ENCODE results near the gene COL6A2.
"Not testable (repeated sequence)": the region's sequence is repeated elsewhere in the genome, so short reads cannot be mapped to it uniquely, and the experiment has no call there.

The COL6A2 gene

GRCh38 chr21:46144464-46145070 lies 46.7 kb downstream of the COL6A2 start:
- DNase-seq = no peak

DNA sequence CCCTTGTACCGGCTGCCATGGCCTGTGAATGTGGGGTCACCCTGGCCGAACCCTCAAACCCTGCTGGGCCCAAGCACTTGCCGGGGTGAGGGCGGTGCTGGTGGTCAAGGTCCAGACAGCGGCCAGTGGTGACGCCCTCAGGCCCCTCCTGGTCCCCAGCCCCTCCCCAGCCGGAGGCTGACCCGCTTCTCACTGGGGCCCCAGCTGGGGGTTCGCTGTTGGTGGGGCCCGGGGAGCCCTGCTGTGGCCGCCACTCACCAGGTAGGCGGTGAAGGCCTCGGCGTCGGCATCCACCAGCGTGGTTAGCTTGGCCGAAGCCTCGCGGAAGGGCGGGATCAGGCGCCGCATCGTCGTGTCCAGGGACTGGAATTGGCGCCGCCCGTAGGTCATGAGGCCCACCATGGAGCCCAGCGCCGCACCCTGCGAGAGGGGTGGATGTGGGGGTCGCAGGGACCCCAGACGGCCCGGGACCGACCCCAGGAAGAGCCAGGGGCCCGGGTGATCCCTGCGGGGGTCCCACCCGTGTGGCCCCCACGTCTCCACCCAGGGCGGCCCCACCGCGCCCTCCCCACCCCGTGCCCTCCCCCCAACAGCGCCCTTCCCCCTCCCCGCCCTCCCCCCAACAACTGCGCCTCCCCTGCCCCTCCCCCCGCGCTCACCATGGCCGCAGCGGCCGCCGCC lies 47.4 kb downstream of the COL6A2 start:
- DNase-seq = no peak

GRCh38 chr21:46145840-46146691 lies 48.2 kb downstream of the COL6A2 start:
- no peak for DNase-seq

GRCh38 chr21:46146856-46147255 lies 48.9 kb downstream of the COL6A2 start:
- no peak for DNase-seq

GRCh38 chr21:46147429-46147828 lies 49.5 kb downstream of the COL6A2 start:
- not testable (repeated sequence) for DNase-seq

GRCh38 chr21:46148106-46148505 lies 50.2 kb downstream of the COL6A2 start:
- DNase-seq = no peak

- DNase-seq = no peak
These were observed 51.4 kb downstream of the COL6A2 start for GRCh38 chr21:46149205-46149901.

- no peak for DNase-seq
These were observed 52.2 kb downstream of the COL6A2 start for GRCh38 chr21:46150073-46150472.

- no peak for DNase-seq
These were observed 52.7 kb downstream of the COL6A2 start for GRCh38 chr21:46150491-46151121.

DNA sequence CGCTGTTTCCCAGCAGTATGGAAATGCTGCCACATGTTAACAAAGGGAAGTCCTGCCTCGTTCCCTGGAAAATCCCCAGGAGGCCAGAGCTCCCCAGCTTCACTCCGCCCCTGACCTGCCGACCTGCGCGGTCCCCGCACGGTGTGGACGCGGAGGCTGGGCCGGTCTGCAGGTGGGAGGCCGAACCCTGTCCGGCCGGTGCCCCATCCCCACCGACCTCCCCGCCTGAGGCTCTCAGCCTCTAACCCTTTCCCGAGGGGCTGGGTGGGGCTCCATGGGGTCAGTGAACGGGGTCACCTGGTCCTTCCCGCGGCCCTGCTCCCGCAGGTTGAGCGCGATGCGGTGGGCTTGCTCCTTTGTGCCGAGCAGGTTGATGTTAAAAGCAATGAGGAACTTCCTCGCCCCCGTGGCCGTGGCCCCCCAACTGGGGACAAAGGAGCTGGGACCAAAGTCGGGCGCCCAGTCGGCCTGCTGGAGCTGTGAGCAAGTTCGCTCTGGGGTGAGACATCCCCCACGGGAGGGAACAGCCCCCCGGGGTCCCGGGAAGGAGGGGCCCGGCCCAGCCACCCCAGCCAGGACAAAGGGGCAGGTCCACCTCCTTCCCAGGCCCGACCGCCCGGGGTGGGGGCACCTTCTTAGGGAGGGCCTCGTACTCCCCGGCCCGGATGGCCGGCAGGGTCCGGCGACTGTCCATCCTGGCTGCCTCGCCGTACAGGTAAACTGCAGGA lies 53.5 kb downstream of the COL6A2 start:
- DNase-seq = no peak

DNA sequence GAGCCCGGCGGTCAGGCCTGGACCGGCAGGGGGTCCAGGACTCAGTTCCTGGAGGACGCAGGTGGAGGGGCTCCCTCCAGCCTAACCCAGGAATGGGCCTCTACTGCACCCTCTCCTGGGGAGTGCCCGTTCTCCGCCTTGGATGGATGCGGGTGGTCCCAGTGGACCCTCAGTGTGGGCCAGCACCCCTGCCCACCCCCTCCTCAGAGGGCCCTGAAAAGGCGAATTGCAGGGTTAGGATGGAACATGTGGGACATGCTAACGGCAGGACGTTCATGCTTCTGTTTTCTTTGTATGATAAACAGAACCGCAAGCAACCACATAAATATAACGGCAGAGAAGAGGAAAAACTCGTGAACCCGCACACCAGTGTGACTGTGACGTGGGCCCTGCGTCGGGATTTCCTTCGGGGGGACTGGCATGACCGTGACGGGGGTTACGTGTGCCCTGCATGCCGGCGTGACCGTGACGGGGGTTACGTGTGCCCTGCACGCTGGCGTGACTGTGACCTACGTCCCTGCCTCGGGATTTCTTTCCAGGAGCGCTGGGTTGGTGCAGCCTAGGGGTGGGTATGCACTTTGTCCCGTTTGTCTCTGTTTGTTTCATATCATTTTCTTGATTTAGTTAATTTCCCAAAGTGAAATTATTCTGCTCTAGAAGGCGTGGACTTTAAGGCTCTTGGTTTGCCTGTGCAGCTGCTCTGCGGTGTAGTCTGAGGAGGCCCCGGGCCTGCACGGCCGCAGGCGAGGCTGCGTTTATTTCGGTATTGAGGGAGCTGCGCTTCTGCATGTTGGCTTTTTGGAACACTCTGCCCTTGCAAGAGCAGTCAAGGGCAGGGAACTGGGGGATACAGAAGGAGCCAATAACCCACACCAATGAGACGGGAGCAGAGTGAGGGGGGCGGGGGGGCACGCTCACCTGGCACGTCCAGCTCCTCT lies 54.3 kb downstream of the COL6A2 start:
- no peak for DNase-seq

DNA sequence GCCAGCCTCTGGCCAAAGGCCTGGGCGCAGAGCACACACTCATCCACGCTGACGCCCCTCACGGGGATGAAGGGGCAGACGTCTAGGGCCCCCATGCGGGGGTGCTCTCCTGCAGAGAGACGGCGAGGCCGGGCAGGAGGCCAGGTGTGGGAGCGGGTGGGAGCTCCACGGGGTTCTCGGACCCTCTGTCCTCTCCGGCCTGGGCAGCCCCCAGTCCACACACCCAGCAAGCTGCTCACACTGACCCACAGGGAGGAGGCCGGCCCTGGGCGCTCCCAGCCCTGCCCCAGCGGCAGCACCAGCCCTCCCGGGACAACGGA lies 55.0 kb downstream of the COL6A2 start:
- DNase-seq = no peak

DNA sequence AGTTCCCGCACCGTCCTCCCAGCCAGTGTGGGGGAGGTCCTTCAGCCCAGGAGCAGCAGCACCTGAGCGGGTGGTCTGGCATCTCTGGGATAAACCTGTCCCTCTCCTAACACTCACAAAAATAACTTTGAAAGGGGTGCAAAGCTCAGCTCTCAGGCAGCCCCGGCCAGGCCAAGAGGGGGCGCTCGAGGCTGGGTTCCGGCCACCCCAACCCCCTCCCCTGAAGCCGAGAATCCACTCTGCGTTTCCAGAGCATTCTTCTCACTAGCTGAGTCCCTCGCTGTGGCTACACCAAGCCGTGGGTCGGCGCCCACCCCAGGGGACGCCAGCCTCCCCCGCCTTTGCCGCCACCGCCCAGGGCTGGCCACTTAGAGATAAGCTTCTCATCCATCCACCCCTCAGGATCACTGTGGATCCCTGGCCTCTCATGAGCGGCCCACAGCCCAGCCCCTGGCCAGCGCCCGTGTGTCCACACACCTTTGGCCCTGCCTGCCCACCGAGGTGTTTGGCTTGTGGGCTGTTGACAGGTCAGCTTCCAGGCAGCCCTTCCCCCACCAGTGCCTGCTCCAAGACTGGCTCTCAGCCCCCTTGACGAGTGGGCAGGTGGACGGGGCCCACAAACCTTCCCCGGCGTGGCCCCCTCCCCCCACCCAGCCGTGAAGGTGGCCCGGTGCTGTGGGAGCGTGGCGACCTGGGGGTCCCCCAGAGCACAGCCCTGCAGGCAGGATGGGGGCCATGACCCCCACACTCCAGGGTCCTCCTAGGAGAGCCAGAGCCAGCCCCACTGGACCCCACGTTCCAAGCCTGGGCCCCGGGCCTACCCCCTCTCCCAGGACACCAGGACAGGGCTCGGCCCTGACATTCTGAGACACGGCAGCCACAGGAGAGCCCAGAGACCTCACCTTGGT lies 55.6 kb downstream of the COL6A2 start:
- peak; percentile 36 for DNase-seq

DNA sequence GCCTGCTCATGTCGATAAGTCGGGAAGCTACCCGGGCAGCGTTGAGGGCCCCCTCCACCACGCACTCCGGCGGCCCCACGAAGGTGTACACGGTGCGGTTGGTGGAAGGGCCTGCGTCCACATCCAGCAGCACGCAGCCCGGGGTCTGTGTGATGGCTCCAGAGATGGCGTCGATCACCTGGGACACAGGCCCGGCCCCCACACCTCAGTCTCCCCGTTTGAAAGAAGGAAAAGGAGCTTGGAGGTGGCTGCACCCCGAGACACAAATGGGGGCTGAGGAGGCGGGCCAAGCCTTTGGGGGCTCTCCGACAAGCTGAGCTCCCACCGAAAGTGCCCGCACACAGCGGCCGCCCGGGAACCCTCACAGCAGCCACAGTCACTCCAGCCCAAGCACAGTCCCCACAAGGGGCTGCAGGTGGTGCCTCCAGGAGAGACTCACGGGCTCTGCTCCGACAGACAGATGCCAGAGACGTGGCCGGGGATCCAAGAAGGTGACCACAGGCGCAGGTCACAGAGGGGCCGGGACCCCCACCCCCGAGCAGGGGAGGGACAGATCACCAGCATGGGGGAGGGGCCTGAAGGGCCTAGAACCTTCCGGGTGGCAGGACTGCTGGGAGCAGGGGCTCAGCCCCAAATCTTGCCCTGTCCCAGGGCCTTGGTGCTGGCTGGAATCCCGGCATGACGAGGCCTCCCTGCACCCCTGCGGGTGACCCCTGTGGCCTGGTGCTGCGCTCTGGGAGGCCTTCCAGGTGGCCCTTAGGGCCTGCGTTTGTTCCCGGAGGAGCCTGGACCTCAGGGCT lies 56.4 kb downstream of the COL6A2 start:
- no peak for DNase-seq

DNA sequence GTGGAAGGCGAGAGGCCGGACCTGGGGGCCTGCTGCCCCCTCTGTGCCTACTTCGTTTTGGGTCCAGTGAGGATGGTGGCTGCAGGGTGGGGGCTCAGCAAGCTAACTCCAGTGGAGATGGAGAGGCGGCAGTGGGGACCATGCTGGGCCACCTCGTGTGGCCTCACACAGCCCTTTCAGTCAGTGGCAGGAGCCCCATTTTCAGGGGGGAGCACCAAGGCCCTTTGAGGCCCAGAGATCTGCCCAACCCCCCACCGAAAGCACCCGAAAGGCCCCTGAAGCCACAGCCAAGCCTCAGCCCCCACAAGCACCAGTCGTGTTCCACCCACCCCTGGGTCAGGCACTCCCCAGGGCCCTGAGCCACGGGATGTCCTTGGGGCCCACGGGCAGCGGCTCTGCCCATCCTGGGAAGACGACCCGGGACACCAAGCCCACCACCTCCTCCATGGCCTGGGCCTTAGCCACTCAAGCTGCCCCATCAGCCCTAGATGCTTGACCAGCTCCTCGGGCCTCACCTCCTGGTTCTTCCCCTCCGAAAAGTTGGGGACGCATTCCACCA lies 57.1 kb downstream of the COL6A2 start:
- no peak for DNase-seq

DNA sequence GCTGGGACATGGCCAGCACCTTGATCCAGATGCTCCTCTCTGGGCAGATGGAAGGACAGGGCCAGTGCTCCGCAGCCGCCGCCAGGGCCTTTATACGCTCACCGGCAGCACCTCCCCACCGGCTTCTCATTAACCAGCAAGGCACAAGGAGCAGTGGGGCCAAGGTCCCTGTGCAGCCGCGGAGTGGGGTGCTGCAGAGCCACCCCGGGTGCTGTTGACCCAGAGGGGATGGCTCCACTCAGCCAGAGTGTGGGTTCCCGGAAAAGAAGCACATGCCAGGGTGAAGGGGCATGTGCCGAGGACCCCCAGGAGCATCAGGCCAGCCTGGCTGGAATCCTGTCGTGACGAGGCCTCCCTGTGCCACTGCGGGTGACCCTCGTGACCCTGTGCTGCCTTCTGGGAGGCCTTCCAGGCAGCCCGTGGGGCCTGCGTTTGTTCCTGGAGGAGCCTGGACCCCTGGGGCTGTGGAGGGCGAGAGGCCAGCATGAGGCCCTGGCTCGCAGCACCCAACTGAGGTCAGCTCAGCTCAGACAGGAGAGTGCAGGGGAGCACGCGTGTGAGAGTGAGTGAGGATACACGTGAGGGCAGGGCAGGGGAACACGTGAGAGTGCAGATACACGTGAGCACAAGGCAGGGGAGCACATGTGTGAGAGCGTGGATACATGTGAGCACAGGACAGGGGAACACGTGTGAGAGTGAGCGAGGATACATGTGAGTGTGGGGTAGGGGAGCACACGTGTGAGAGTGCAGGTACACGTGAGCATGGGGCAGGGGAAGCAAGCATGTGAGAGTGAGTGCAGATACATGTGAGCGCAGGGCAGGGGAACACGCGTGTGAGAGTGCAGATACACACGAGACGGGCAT lies 57.8 kb downstream of the COL6A2 start, which contains the start of gene FTCD:
TSS of gene FTCD (minus strand) at position 66 of the 864 bp plus-strand sequence. CDS start at position 10, 56 bp downstream.
- no peak for DNase-seq

DNA sequence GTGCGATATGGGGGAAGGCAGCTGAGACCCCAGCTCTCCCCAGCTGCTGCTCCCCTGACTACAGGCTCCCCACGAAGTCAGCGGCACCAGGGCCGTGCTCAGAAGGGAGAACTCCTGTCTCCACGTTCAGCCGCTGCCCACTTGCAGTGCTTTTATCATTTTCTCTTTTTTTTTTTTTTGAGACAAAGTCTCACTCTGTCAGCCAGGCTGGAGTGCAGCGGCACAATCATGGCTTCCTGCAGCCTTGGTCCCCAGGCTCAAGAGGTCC lies 58.4 kb downstream of the COL6A2 start:
- DNase-seq = no peak

DNA sequence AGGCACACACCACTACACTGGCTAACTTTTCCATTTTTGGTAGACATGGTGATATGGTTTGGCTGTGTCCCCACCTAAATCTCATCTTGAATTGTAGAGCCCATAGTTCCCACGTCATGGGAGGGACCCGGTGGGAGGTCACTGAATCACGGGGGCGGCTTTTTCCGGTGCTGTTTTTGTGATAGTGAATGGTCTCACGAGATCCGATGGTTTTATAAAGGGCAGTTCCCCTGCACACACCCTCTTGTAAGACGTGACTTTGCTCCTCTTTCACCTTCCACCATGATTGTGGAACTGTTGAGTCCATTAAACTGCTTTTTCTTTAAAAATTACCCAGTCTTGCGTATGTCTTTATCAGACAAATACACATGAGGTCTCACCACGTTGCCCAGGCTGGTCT lies 58.8 kb downstream of the COL6A2 start:
- no peak for DNase-seq
